SIG-M5 treated with dmso at 0.1 percent for 504 hours (cell line): ENCODE measurements around the gene TRPC4.

Source experiments
- DNase-seq: peaks from one replicate; lab custom pipeline; 2025; ENCODE audit not compliant: unreplicated experiment; lab: John Stamatoyannopoulos, UW

TRPC4 gene

GRCh38 chr13:37735293-37735692 lies 134.3 kb downstream of the TRPC4 start:
- no peak for DNase-seq

GRCh38 chr13:37729876-37730275 lies 139.7 kb downstream of the TRPC4 start:
- no peak for DNase-seq

- DNase-seq, result no peak
Measured at GRCh38 chr13:37716420-37717195, 153.0 kb downstream of the TRPC4 start.

- DNase-seq, result no peak
Measured at GRCh38 chr13:37715606-37716015, 154.0 kb downstream of the TRPC4 start.

GRCh38 chr13:37709318-37709717 lies 160.3 kb downstream of the TRPC4 start:
- DNase-seq, result no peak

- no peak for DNase-seq
Measured at GRCh38 chr13:37707739-37708500, 161.7 kb downstream of the TRPC4 start.

- no peak for DNase-seq
Measured at GRCh38 chr13:37706041-37706440, 163.5 kb downstream of the TRPC4 start.

- DNase-seq, result no peak
Measured at GRCh38 chr13:37701972-37702371, 167.6 kb downstream of the TRPC4 start.

GRCh38 chr13:37701306-37701705 lies 168.3 kb downstream of the TRPC4 start:
- no peak for DNase-seq

- no peak for DNase-seq
Measured at GRCh38 chr13:37700887-37701286, 168.7 kb downstream of the TRPC4 start.

- DNase-seq, result no peak
Measured at GRCh38 chr13:37695200-37695599, 174.4 kb downstream of the TRPC4 start.

- no peak for DNase-seq
Measured at GRCh38 chr13:37690361-37690760, 179.2 kb downstream of the TRPC4 start.

- no peak for DNase-seq
Measured at GRCh38 chr13:37686501-37686900, 183.1 kb downstream of the TRPC4 start.

GRCh38 chr13:37685206-37685605 lies 184.4 kb downstream of the TRPC4 start:
- DNase-seq, result no peak

- no peak for DNase-seq
Measured at GRCh38 chr13:37682496-37682895, 187.1 kb downstream of the TRPC4 start.

- no peak for DNase-seq
Measured at GRCh38 chr13:37681281-37682032, 188.1 kb downstream of the TRPC4 start.

GRCh38 chr13:37680137-37680536 lies 189.4 kb downstream of the TRPC4 start:
- DNase-seq, result no peak

- no peak for DNase-seq
Measured at GRCh38 chr13:37679043-37679442, 190.5 kb downstream of the TRPC4 start.

- DNase-seq, result no peak
Measured at GRCh38 chr13:37669845-37670244, 199.7 kb downstream of the TRPC4 start.

GRCh38 chr13:37667702-37668101 lies 201.9 kb downstream of the TRPC4 start:
- DNase-seq, result no peak

GRCh38 chr13:37666036-37666435 lies 203.5 kb downstream of the TRPC4 start:
- no peak for DNase-seq

- DNase-seq, result no peak
Measured at GRCh38 chr13:37665420-37665819, 204.2 kb downstream of the TRPC4 start.
